Endothelial cell of umbilical vein (primary cell): ENCODE data around the gene MAP3K19.
"Not testable (repeated sequence)": the region's sequence is repeated elsewhere in the genome, so short reads cannot be mapped to it uniquely, and the experiment has no call there.

Experiments
- EZH2 ChIP-seq: IDR thresholded peaks from 2 replicates; pipeline ENCODE4 v1.6.1; 2012; ENCODE audit warnings: borderline replicate concordance, low read depth, mild to moderate bottlenecking, moderate library complexity, low read length, inconsistent platforms; ENCODE audit not compliant: severe bottlenecking
- FOS ChIP-seq: IDR thresholded peaks from 2 replicates; pipeline ENCODE4 v1.6.1; 2011; ENCODE audit warnings: mild to moderate bottlenecking, low read length, moderate library complexity, borderline replicate concordance; ENCODE audit not compliant: insufficient read depth
- GATA2 ChIP-seq: IDR thresholded peaks from 2 replicates; pipeline ENCODE4 v1.7.0; 2011; ENCODE audit warnings: low read depth, mild to moderate bottlenecking, moderate library complexity, mixed read lengths, low read length; ENCODE audit not compliant: insufficient read length, insufficient read depth
- JUN ChIP-seq: IDR thresholded peaks from 2 replicates; pipeline ENCODE4 v1.6.1; 2011; ENCODE audit warnings: borderline replicate concordance, low read depth; ENCODE audit not compliant: insufficient read length, insufficient read depth
- MYC ChIP-seq: IDR thresholded peaks from one replicate; pipeline ENCODE4 v1.6.1; 2011; ENCODE audit warnings: mild to moderate bottlenecking, low read depth, low read length
- POLR2A ChIP-seq: IDR thresholded peaks from 2 replicates; pipeline ENCODE4 v1.6.1; 2012; ENCODE audit warnings: low read depth, mild to moderate bottlenecking, control low read depth, low read length
- POLR2AphosphoS5 ChIP-seq: IDR thresholded peaks from 2 replicates; pipeline ENCODE4 v1.6.1; 2012; ENCODE audit warnings: low read depth, mild to moderate bottlenecking, control low read depth, low read length, moderate library complexity; ENCODE audit not compliant: insufficient read depth
- TF ChIP-seq, protein P1 (sequence below), 2 donors: IDR thresholded peaks; 1 replicate in 1 of 2; 2 replicates in 1 of 2; pipeline ENCODE4 v1.5.1; 2011; ENCODE audit warnings: low read length in 2 of 2, mild to moderate bottlenecking in 2 of 2, moderate library complexity in 2 of 2, control low read depth in 1 of 2, inconsistent platforms in 1 of 2, low read depth in 1 of 2; ENCODE audit not compliant: insufficient read depth in 1 of 2; ENCODE audit errors: extremely low read depth in 1 of 2
- TF ChIP-seq, protein P2 (sequence below): IDR thresholded peaks from 2 replicates; pipeline ENCODE4 v1.6.1; 2011; ENCODE audit not compliant: insufficient read depth, insufficient read length

DNA sequence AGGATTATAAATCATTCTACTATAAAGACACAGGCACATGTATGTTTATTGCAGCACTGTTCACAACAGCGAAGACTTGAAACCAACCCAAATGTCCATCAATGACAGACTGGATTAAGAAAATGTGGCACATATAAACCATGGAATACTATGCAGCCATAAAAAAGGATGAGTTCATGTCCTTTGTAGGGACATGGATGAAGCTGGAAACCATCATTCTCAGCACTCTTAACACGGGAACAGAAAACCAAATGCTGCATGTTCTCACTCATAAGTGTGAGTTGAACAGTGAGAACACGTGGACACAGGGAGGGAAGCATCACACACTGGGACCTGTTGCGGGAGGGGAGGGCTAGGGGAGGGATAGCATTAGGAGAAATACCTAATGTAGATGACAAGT is 42.4 kb upstream of the MAP3K19 start:
- not testable (repeated sequence) for TF ChIP-seq EZH2, POLR2A, GATA2, POLR2AphosphoS5, MYC, JUN, FOS
- TF ChIP-seq, protein P1, sequence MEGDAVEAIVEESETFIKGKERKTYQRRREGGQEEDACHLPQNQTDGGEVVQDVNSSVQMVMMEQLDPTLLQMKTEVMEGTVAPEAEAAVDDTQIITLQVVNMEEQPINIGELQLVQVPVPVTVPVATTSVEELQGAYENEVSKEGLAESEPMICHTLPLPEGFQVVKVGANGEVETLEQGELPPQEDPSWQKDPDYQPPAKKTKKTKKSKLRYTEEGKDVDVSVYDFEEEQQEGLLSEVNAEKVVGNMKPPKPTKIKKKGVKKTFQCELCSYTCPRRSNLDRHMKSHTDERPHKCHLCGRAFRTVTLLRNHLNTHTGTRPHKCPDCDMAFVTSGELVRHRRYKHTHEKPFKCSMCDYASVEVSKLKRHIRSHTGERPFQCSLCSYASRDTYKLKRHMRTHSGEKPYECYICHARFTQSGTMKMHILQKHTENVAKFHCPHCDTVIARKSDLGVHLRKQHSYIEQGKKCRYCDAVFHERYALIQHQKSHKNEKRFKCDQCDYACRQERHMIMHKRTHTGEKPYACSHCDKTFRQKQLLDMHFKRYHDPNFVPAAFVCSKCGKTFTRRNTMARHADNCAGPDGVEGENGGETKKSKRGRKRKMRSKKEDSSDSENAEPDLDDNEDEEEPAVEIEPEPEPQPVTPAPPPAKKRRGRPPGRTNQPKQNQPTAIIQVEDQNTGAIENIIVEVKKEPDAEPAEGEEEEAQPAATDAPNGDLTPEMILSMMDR (IDR thresholded peaks at IDR 0.05; ENCODE audit: extremely low read depth in 1 of 2, insufficient read depth in 1 of 2, low read depth in 1 of 2, low read length in 2 of 2): not testable (repeated sequence)
- TF ChIP-seq, protein P2, sequence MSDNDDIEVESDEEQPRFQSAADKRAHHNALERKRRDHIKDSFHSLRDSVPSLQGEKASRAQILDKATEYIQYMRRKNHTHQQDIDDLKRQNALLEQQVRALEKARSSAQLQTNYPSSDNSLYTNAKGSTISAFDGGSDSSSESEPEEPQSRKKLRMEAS: not testable (repeated sequence)
